Caco-2 (cell line): Measurements from ENCODE around the gene DDX54. TPM values are rescaled to one million over a fixed set of nuclear protein-coding genes. Genes with fewer than 3 reads are reported as not detected.

Experiments used
- BruUV-seq: library from RNA; stranded (reverse); fragments of 400-500 nt; replicated peaks from 2 replicates; lab custom pipeline; 2021; lab: Mats Ljungman, UMichigan
- CTCF ChIA-PET: fragments of 300-600 bp; sonication (Branson Sonifier 250); formaldehyde crosslinking; loops from one replicate; lab custom pipeline; 2022; ENCODE audit warnings: antibody characterized with exemption; lab: Charles Lee
- POLR2A ChIA-PET: fragments of 300-600 bp; sonication (Branson Sonifier 250); formaldehyde crosslinking; loops from one replicate; lab custom pipeline; 2022; ENCODE audit warnings: antibody characterized with exemption; lab: Charles Lee
- DNase-seq, 2 experiments: peaks; one replicate each; pipeline versions ENCODE4 v3.0.0 to v3.0.0-alpha.2; 2020 to 2022
- H3K27me3 ChIP-seq: replicated peaks from 2 replicates; pipeline ENCODE4 v1.6.0; 2011; ENCODE audit warnings: low read length; ENCODE audit not compliant: control insufficient read depth, insufficient read depth
- H3K36me3 ChIP-seq: 2 replicates; pipeline ENCODE4 v1.5.1; 2011; ENCODE audit warnings: low read length; ENCODE audit not compliant: control insufficient read depth, insufficient read depth
- H3K4me1 ChIP-seq: fragments of 250-450 bp; sonication (Bioruptor Pico); 2 replicates; pipeline ENCODE4 v1.5.1; 2020; ENCODE audit warnings: mild to moderate bottlenecking
- H3K4me3 ChIP-seq: 2 replicates; pipeline ENCODE4 v1.5.1; 2011; ENCODE audit warnings: low read depth, mild to moderate bottlenecking, control low read depth, low read length
- H3K9me3 ChIP-seq: fragments of 250-450 bp; sonication (Bioruptor Pico); 2 replicates; pipeline ENCODE4 v1.5.1; 2020; ENCODE audit warnings: mild to moderate bottlenecking, moderate library complexity
- H3K27ac Mint-ChIP-seq: one replicate; pipeline ENCODE4 v1.8.0; 2022; ENCODE audit warnings: mixed read lengths; ENCODE audit not compliant: unreplicated experiment
- H3K27me3 Mint-ChIP-seq: one replicate; pipeline ENCODE4 v1.8.0; 2022; ENCODE audit warnings: mixed read lengths; ENCODE audit not compliant: insufficient read depth, unreplicated experiment
- H3K36me3 Mint-ChIP-seq: one replicate; pipeline ENCODE4 v1.8.0; 2022; ENCODE audit warnings: mild to moderate bottlenecking, mixed read lengths; ENCODE audit not compliant: insufficient read depth, unreplicated experiment
- H3K4me1 Mint-ChIP-seq: one replicate; pipeline ENCODE4 v1.8.0; 2022; ENCODE audit warnings: low read depth, mixed read lengths; ENCODE audit not compliant: unreplicated experiment
- H3K4me3 Mint-ChIP-seq: one replicate; pipeline ENCODE4 v1.8.0; 2022; ENCODE audit warnings: mild to moderate bottlenecking, moderate library complexity, mixed read lengths; ENCODE audit not compliant: unreplicated experiment
- H3K9me3 Mint-ChIP-seq: one replicate; pipeline ENCODE4 v1.8.0; 2022; ENCODE audit warnings: mixed read lengths; ENCODE audit not compliant: unreplicated experiment
- CTCF ChIP-seq, 2 experiments: fragments of 200-600 bp in 1 of 2; IDR thresholded peaks; 1 replicate in 1 of 2; 2 replicates in 1 of 2; pipeline versions ENCODE4 v1.5.1 to v1.8.0; 2011 to 2022; ENCODE audit warnings: antibody characterized with exemption in 1 of 2, control low read depth in 1 of 2, inconsistent platforms in 1 of 2, low read depth in 1 of 2, low read length in 1 of 2, mild to moderate bottlenecking in 1 of 2, moderate library complexity in 1 of 2; ENCODE audit not compliant: insufficient read depth in 1 of 2, severe bottlenecking in 1 of 2, unreplicated experiment in 1 of 2
- intact Hi-C: fragments of 100-400 bp; cut with micrococcal nuclease; formaldehyde crosslinking; loops from one replicate; pipeline ENCODE4 v1.10.0; 2022; ENCODE audit not compliant: unreplicated experiment
- total RNA-seq: library from RNA; stranded (reverse); gene quantifications from 2 replicates; pipeline ENCODE4 v1.2.3, GENCODE V29; 2022

The DDX54 gene
- total RNA-seq, 1 experiment from 2014 or later, result 110 TPM

- CTCF ChIA-PET, result interaction anchor here (0.6 kb wide), 2 partner anchors 114 to 718 kb away, joined by 3 to 5 read pairs; partner anchors contain the start of gene SLC8B1
- BruUV-seq, result no TSS peak
- no peaks in the 10 kb centered on the region for H3K27me3 ChIP-seq
- Mint-ChIP-seq H3K4me1 (no peaks in the 10 kb centered on the region), H3K9me3 (no peaks in the 10 kb centered on the region), H3K27ac (peak within 1 kb of the TSS; percentile 83), H3K27me3 (no peaks in the 10 kb centered on the region), H3K4me3 (peak within 1 kb of the TSS; percentile 79), H3K36me3 (peaks cover 22% of the 10 kb centered on the region)
- peaks cover 16% of the 10 kb centered on the region; the same call in 1 of the 2 replicates for H3K4me1 ChIP-seq
- peak; percentile 99 for DNase-seq
- peak within 1 kb of the TSS; percentile 73 for H3K4me3 ChIP-seq
- TF ChIP-seq CTCF (IDR thresholded peaks at IDR 0.05; ENCODE audit: insufficient read depth in 1 of 2, low read depth in 1 of 2, low read length in 1 of 2, severe bottlenecking in 1 of 2, unreplicated experiment in 1 of 2), result no peak
- intact Hi-C loops, result loop anchor here (1.0 kb wide), 1 partner anchor 9 kb away; no protein-coding TSS in a partner anchor
- H3K9me3 ChIP-seq, result no peaks in the 10 kb centered on the region
- POLR2A ChIA-PET, result interaction anchor here (0.6 to 3.7 kb wide), 11 partner anchors 9 to 114 kb away, joined by 3 to 42 read pairs (median 6); partner anchors contain the start of gene SLC8B1
- no peaks in the 10 kb centered on the region for H3K36me3 ChIP-seq
Measured at GRCh38 chr12:113221181-113221996, 36.1 kb upstream of the DDX54 start, which contains the start of gene TPCN1. Gene TPCN1, plus strand, starts transcription at chr12:113221464. Its CDS starts 5,389 bp downstream, at chr12:113226853.

- Histone ChIP-seq H3K4me3 (peak overlapping the region; percentile 73), H3K9me3 (no peaks in the 10 kb centered on the region), H3K4me1 (peaks cover 16% of the 10 kb centered on the region; the same call in 1 of the 2 replicates), H3K27me3 (no peaks in the 10 kb centered on the region), H3K36me3 (no peaks in the 10 kb centered on the region)
- no peak for TF ChIP-seq CTCF (IDR thresholded peaks at IDR 0.05; ENCODE audit: insufficient read depth in 1 of 2, low read depth in 1 of 2, low read length in 1 of 2, severe bottlenecking in 1 of 2, unreplicated experiment in 1 of 2)
- TSS peak; percentile 40 for BruUV-seq
- Mint-ChIP-seq H3K36me3 (peaks cover 22% of the 10 kb centered on the region), H3K27ac (peak overlapping the region; percentile 83), H3K4me1 (no peaks in the 10 kb centered on the region), H3K4me3 (peak overlapping the region; percentile 79), H3K9me3 (no peaks in the 10 kb centered on the region), H3K27me3 (no peaks in the 10 kb centered on the region)
- DNase-seq, result no peak
- POLR2A ChIA-PET, result interaction anchor here (1.0 to 3.7 kb wide), 3 partner anchors 10 to 25 kb away, joined by 5 to 42 read pairs (median 38); no protein-coding TSS in a partner anchor
- CTCF ChIA-PET, result no interaction called here
- intact Hi-C loops, result loop anchor here (1.0 kb wide), 1 partner anchor 10 kb away; no protein-coding TSS in a partner anchor
Measured at GRCh38 chr12:113220593-113221180, 35.4 kb upstream of the DDX54 start.

- Mint-ChIP-seq H3K27me3 (no peaks in the 10 kb centered on the region), H3K4me3 (no peak overlapping the region), H3K4me1 (no peaks in the 10 kb centered on the region), H3K9me3 (no peaks in the 10 kb centered on the region), H3K27ac (no peak overlapping the region), H3K36me3 (peaks cover 5% of the 10 kb centered on the region)
- TF ChIP-seq CTCF (IDR thresholded peaks at IDR 0.05; ENCODE audit: insufficient read depth in 1 of 2, low read depth in 1 of 2, low read length in 1 of 2, severe bottlenecking in 1 of 2, unreplicated experiment in 1 of 2), result no peak
- ChIA-PET CTCF (no interaction called here), POLR2A (no interaction called here)
- no peak overlapping the region for H3K4me3 ChIP-seq
- H3K9me3 ChIP-seq, result no peaks in the 10 kb centered on the region; the same call in 1 of the 2 replicates
- intact Hi-C loops, result no loop called here
- H3K27me3 ChIP-seq, result no peaks in the 10 kb centered on the region
- no peak for DNase-seq
- no TSS peak for BruUV-seq
- 0 out of 2 replicates have a peak, but pooled peaks cover 4% of the 10 kb centered on the region for H3K4me1 ChIP-seq
- no peaks in the 10 kb centered on the region for H3K36me3 ChIP-seq
Measured at GRCh38 chr12:113216027-113216426, 30.7 kb upstream of the DDX54 start.
